Heart left ventricle (tissue), 16 donors: Measurements from ENCODE around the gene TBX4. TPM values are rescaled to one million over a fixed set of nuclear protein-coding genes. Genes with fewer than 3 reads are reported as not detected.

Experiments used
- ATAC-seq, 4 donors: fragments of 200-7000 bp; cut with Tn5 transposase; one replicate each; pipeline ENCODE4 v1.9.1; 2020 to 2022; ENCODE audit warnings: moderate library complexity in 4 of 4, mild to moderate bottlenecking in 3 of 4, moderate number of reproducible peaks in 1 of 4
- DNase-seq, 5 donors: peaks; one replicate each; pipeline ENCODE4 v3.0.0-alpha.2; 2020
- H3K27ac ChIP-seq, 12 donors: fragments of 200-600 bp; sonication (generic) in 4 of 12; one replicate each; pipeline versions ENCODE4 v1.5.0 to v1.8.0; 2016 to 2022; ENCODE audit warnings: mild to moderate bottlenecking in 2 of 12
- H3K27me3 ChIP-seq, 9 donors: fragments of 200-600 bp; sonication (generic) in 2 of 9; one replicate each; pipeline versions ENCODE4 v1.5.1 to v1.8.0; 2016 to 2022; ENCODE audit warnings: mild to moderate bottlenecking in 3 of 9
- H3K36me3 ChIP-seq, 9 donors: fragments of 200-600 bp; sonication (generic) in 2 of 9; one replicate each; pipeline versions ENCODE4 v1.5.0 to v1.8.0; 2018 to 2022; ENCODE audit warnings: mild to moderate bottlenecking in 2 of 9
- H3K4me1 ChIP-seq, 12 donors: fragments of 200-600 bp; sonication (generic) in 4 of 12; one replicate each; pipeline versions ENCODE4 v1.5.0 to v1.8.0; 2016 to 2022; ENCODE audit warnings: mild to moderate bottlenecking in 3 of 12
- H3K4me3 ChIP-seq, 12 donors: fragments of 200-600 bp; sonication (generic) in 4 of 12; one replicate each; pipeline versions ENCODE4 v1.5.0 to v1.8.0; 2017 to 2022; ENCODE audit warnings: mild to moderate bottlenecking in 9 of 12, moderate library complexity in 4 of 12
- H3K9me3 ChIP-seq, 12 donors: fragments of 200-600 bp; sonication (generic) in 4 of 12; one replicate each; pipeline versions ENCODE4 v1.5.0 to v1.8.0; 2016 to 2022; ENCODE audit warnings: mild to moderate bottlenecking in 1 of 12
- CTCF ChIP-seq, 12 donors: fragments of 200-600 bp; sonication (generic) in 4 of 12; IDR thresholded peaks; one replicate each; pipeline versions ENCODE4 v1.5.0 to v1.8.0; 2018 to 2022; ENCODE audit warnings: antibody characterized with exemption in 12 of 12, mild to moderate bottlenecking in 5 of 12
- POLR2A ChIP-seq, 2 donors: fragments of 450-650 bp; IDR thresholded peaks; one replicate each; pipeline ENCODE4 v1.6.1; 2017; ENCODE audit warnings: antibody characterized with exemption in 2 of 2, mild to moderate bottlenecking in 2 of 2, moderate library complexity in 2 of 2
- WGBS, 4 donors: extraction: QIAGEN DNeasy Blood & Tissue Kit in 2 of 4; methylation state at CpG; one replicate each; pipeline versions ENCODE4 v1.1.5 to v1.1.7; 2013 to 2018; 5-methylcytosine and 5-hydroxymethylcytosine counted together
- intact Hi-C, 10 donors: fragments of 100-400 bp; cut with DNase I; formaldehyde crosslinking; loops; one replicate each; pipeline versions ENCODE4 v1.11.1 to v1.14.2; 2022
- polyA plus RNA-seq, 2 donors: library from polyadenylated mRNA; stranded (reverse); fragments of 200-250 nt; gene quantifications; one replicate each; pipeline ENCODE4 v1.2.3, GENCODE V29; 2013
- total RNA-seq, 9 donors: library from RNA; depleted of rRNA in 2 of 9; stranded (reverse); fragments of >200 nt in 2 of 9; fragmentation: NEBNext Ultra II Directional in 3 of 9; extraction: Animal tissue kit (Norgen Biotek cat#: 25700) in 3 of 9; gene quantifications; one replicate each; pipeline versions ENCODE4 v1.1.0 to v1.2.4, GENCODE V29; 2016 to 2023
- donor health status: ischemic (EF 13 %, LVEDD 7.1; RV severe dilation, severe dysfunction).
- donor health status: healthy with polysubstance abuse.
- donor health status: DM: no; HTN: yes; CAD: no.
- donor health status: DM: no; HTN: no; CAD: no.
- donor health status: ischemic (EF 25% LVEDD 6.9; RV normal size, moderate dysfunction).
- donor health status: ischemic (EF 25% LVEDD 5.7; RV mildly dilated, moderate dysfunction).
- donor health status: healthy.
- donor health status: DM: yes; HTN: yes; CAD: no.
- donor health status: ischemic (EF 35%, LVEDD 5.7; RV mildly dilated, moderate dysfunction).
- donor health status: nonischemic (EF 11% LVEDD 7.7; RV severe dilation, severe dysfunction).
- donor health status: DM: yes; HTN: yes; CAD: no.
- donor health status: PGD.
- donor health status: ischemic (EF 29% LVEDD 5.4; RV normal size, mild dysfunction).
- donor health status: nonischemic (EF 23%, LVEDD 6.1; RV moderate dilation, normal function).

Gene TBX4
- total and polyA plus RNA-seq, 11 donors, result 0.07 to 0.29 (median 0.10) TPM; not detected in 7

- ATAC-seq (no peak), DNase-seq (no peak)
- H3K27me3 ChIP-seq, result peaks cover 44 to 93% (median 73%) of the 10 kb centered on the region in 9 donors
- H3K4me1 ChIP-seq, result peaks cover 0 to 25% (median 6%) of the 10 kb centered on the region in 12 donors
- TF ChIP-seq CTCF (IDR thresholded peaks at IDR 0.05), result no peak
- no peak for TF ChIP-seq POLR2A (IDR thresholded peaks at IDR 0.05)
- intact Hi-C loops, result no loop called here
- H3K36me3 ChIP-seq, result no peaks in the 10 kb centered on the region
- 29 to 58% (median 36%) methylated on average over 12 of the region's 12 CpGs for WGBS, 4 donors
- H3K27ac ChIP-seq, result no peak overlapping the region
- H3K9me3 ChIP-seq, result no peaks in the 10 kb centered on the region
- no peak overlapping the region for H3K4me3 ChIP-seq
These were observed 8.8 kb downstream of the TBX4 start for GRCh38 chr17:61460796-61461585.

- TF ChIP-seq POLR2A (IDR thresholded peaks at IDR 0.05), result no peak
- no peak for TF ChIP-seq CTCF (IDR thresholded peaks at IDR 0.05)
- 7 to 13% (median 12%) methylated on average over 7 of the region's 7 CpGs for WGBS, 4 donors
- peaks cover 38 to 88% (median 68%) of the 10 kb centered on the region in 9 donors for H3K27me3 ChIP-seq
These were observed 9.4 kb downstream of the TBX4 start for GRCh38 chr17:61461586-61461966.

GRCh38 chr17:61461967-61462718, 9.9 kb downstream of the TBX4 start:
- WGBS, 4 donors, result 4 to 9% (median 7%) methylated on average over 47 to 55 of the region's 55 CpGs
- Histone ChIP-seq H3K36me3 (no peaks in the 10 kb centered on the region), H3K4me1 (peaks cover 0 to 17% (median 5%) of the 10 kb centered on the region in 12 donors), H3K27me3 (peaks cover 33 to 82% (median 62%) of the 10 kb centered on the region in 9 donors), H3K27ac (no peak overlapping the region), H3K4me3 (peak overlapping the region in 9 of 12 donors; percentile 5 to 33 (median 25)), H3K9me3 (no peaks in the 10 kb centered on the region)
- DNase-seq (no peak), ATAC-seq (no peak)
- TF ChIP-seq POLR2A (IDR thresholded peaks at IDR 0.05), result no peak
- TF ChIP-seq CTCF (IDR thresholded peaks at IDR 0.05), result no peak
- intact Hi-C loops, result no loop called here

More at GRCh38 chr17:61461586-61461966, 9.4 kb downstream of the TBX4 start:
- DNase-seq (no peak), ATAC-seq (no peak)
- H3K36me3 ChIP-seq, result no peaks in the 10 kb centered on the region
- intact Hi-C loops, result no loop called here
- no peak overlapping the region for H3K27ac ChIP-seq
- H3K4me1 ChIP-seq, result peaks cover 0 to 21% (median 6%) of the 10 kb centered on the region in 12 donors
- peak overlapping the region in 5 of 12 donors; percentile 5 to 29 (median 19) for H3K4me3 ChIP-seq
- H3K9me3 ChIP-seq, result no peaks in the 10 kb centered on the region

- Histone ChIP-seq H3K4me1 (peaks cover 0 to 11% (median 5%) of the 10 kb centered on the region in 12 donors), H3K4me3 (no peak overlapping the region), H3K9me3 (no peaks in the 10 kb centered on the region), H3K27ac (no peak overlapping the region), H3K36me3 (no peaks in the 10 kb centered on the region), H3K27me3 (peaks cover 26 to 75% (median 55%) of the 10 kb centered on the region in 9 donors)
- 35 to 49% (median 46%) methylated on average over 9 to 10 of the region's 10 CpGs for WGBS, 4 donors
- no peak for ATAC-seq
- intact Hi-C loops, result no loop called here
- TF ChIP-seq CTCF (IDR thresholded peaks at IDR 0.05) (no peak), POLR2A (IDR thresholded peaks at IDR 0.05) (no peak)
- no peak for DNase-seq
These were observed 10.6 kb downstream of the TBX4 start for GRCh38 chr17:61462719-61463315.
